ENCODE measurements around the gene RDH8.

GRCh38 chr19:10013316-10013715 is at the start of gene RDH8:
- TF ChIP-seq EZH2 (IDR thresholded peaks at IDR 0.05) (no peak), FOXP2 (optimal IDR thresholded peaks at IDR 0.05; ENCODE audit: control extremely low read depth, extremely low read length, insufficient read depth) (no peak)

Measured in SK-N-MC (cell line).